Right cardiac atrium (tissue), 5 donors: ENCODE measurements around the gene MEF2C. TPM values are rescaled to one million over a fixed set of nuclear protein-coding genes. Genes with fewer than 3 reads are reported as not detected.

ENCODE experiments used
- ATAC-seq, 2 donors: fragments of 200-7000 bp; cut with Tn5 transposase; one replicate each; pipeline versions ENCODE4 v1.8.0 to v1.9.1; 2020; ENCODE audit warnings: moderate library complexity in 2 of 2, mild to moderate bottlenecking in 1 of 2
- DNase-seq, 3 donors: peaks; one replicate each; pipeline ENCODE4 v3.0.0-alpha.2; 2020
- H3K27ac ChIP-seq: one replicate; pipeline ENCODE4 v1.5.1; 2013; ENCODE audit warnings: mild to moderate bottlenecking, low read length, control low read depth, moderate library complexity
- H3K27me3 ChIP-seq: one replicate; pipeline ENCODE4 v1.6.1; 2013; ENCODE audit not compliant: control insufficient read depth, insufficient read depth
- H3K4me1 ChIP-seq: one replicate; pipeline ENCODE4 v1.6.1; 2013; ENCODE audit warnings: low read length; ENCODE audit not compliant: control insufficient read depth, insufficient read depth
- H3K4me3 ChIP-seq: one replicate; pipeline ENCODE4 v1.5.1; 2013; ENCODE audit warnings: low read length, control low read depth
- H3K9me3 ChIP-seq: one replicate; pipeline ENCODE4 v1.6.1; 2013; ENCODE audit warnings: low read length; ENCODE audit not compliant: control insufficient read depth
- WGBS: extraction: QIAGEN DNeasy Blood & Tissue Kit; methylation state at CpG from one replicate; pipeline ENCODE4 v1.1.7; 2013; 5-methylcytosine and 5-hydroxymethylcytosine counted together
- intact Hi-C, 4 donors: fragments of 100-400 bp; cut with DNase I; formaldehyde crosslinking; loops; one replicate each; pipeline versions ENCODE4 v1.11.0 to v1.14.0; 2022 to 2023
- polyA plus RNA-seq: library from polyadenylated mRNA; stranded (reverse); fragments of 200-250 nt; gene quantifications from one replicate; pipeline ENCODE4 v1.2.3, GENCODE V29; 2013
- total RNA-seq, 4 donors: library from RNA; stranded (reverse); fragmentation: NEBNext Ultra II Directional; extraction: Animal tissue kit (Norgen Biotek cat#: 25700); gene quantifications; one replicate each; pipeline ENCODE4 v1.2.1, GENCODE V29; 2021
- donor health status: healthy with polysubstance abuse.
- donor health status: DM: no; HTN: yes; CAD: no.
- donor health status: DM: no; HTN: no; CAD: no.
- donor health status: DM: no; HTN: yes; CAD: no; lungs with severe emphysema.
- donor health status: DM: yes; HTN: yes; CAD: no.

MEF2C gene
- total and polyA plus RNA-seq, 5 donors: 14.5 to 78.4 (median 64.5) TPM

- no peaks in the 10 kb centered on the region for H3K27me3 ChIP-seq
- H3K4me1 ChIP-seq: peaks cover 7% of the 10 kb centered on the region
- no peak overlapping the region for H3K4me3 ChIP-seq
- DNase-seq (peak in 2 of 3 donors; percentile 18 to 20), ATAC-seq (peak; percentile 25 to 54)
- peak overlapping the region; percentile 26 for H3K27ac ChIP-seq
- WGBS: 64% methylated on average over 3 of the region's 3 CpGs
- intact Hi-C loops: loop anchor here in 3 of 4 donors (5.0 kb wide), 1 partner anchor 53 kb away; the partner anchor contains the start of gene MEF2C (in 3 of the 3)
- H3K9me3 ChIP-seq: no peaks in the 10 kb centered on the region
These were observed 53.9 kb downstream of the MEF2C start for GRCh38 chr5:88829054-88829453.

- 59% methylated on average over 1 of the region's 1 CpG for WGBS
- DNase-seq (no peak), ATAC-seq (no peak)
- H3K4me3 ChIP-seq: no peak overlapping the region
- no peaks in the 10 kb centered on the region for H3K9me3 ChIP-seq
- H3K27me3 ChIP-seq: no peaks in the 10 kb centered on the region
- H3K4me1 ChIP-seq: peaks cover 7% of the 10 kb centered on the region
- intact Hi-C loops: loop anchor here in 3 of 4 donors (5.0 kb wide), 1 partner anchor 54 kb away; the partner anchor contains the start of gene MEF2C (in 3 of the 3)
- H3K27ac ChIP-seq: no peak overlapping the region
These were observed 55.0 kb downstream of the MEF2C start for GRCh38 chr5:88827997-88828396.

GRCh38 chr5:88826646-88827585 lies 56.1 kb downstream of the MEF2C start:
- Histone ChIP-seq H3K4me1 (peaks cover 7% of the 10 kb centered on the region), H3K9me3 (no peaks in the 10 kb centered on the region), H3K27ac (peak overlapping the region; percentile 96), H3K4me3 (peak overlapping the region; percentile 18), H3K27me3 (no peaks in the 10 kb centered on the region)
- intact Hi-C loops: loop anchor here in 3 of 4 donors (5.0 kb wide), 1 partner anchor 55 kb away; the partner anchor contains the start of gene MEF2C (in 3 of the 3)
- peak; percentile 87 to 94 for ATAC-seq
- WGBS: 25% methylated on average over 8 of the region's 8 CpGs
- DNase-seq: peak; percentile 31 to 59 (median 58)

- Histone ChIP-seq H3K27me3 (no peaks in the 10 kb centered on the region), H3K27ac (peak overlapping the region; percentile 99), H3K4me1 (peaks cover 7% of the 10 kb centered on the region), H3K9me3 (no peaks in the 10 kb centered on the region), H3K4me3 (peak overlapping the region; percentile 31)
- WGBS: 32% methylated on average over 5 of the region's 5 CpGs
- intact Hi-C loops: loop anchor here in 3 of 4 donors (5.0 kb wide), 1 partner anchor 57 kb away; the partner anchor contains the start of gene MEF2C (in 3 of the 3)
- ATAC-seq: no peak
- no peak for DNase-seq
These were observed 57.2 kb downstream of the MEF2C start for GRCh38 chr5:88825584-88826315.

- intact Hi-C loops: loop anchor here in 3 of 4 donors (5.0 kb wide), 1 partner anchor 57 kb away; the partner anchor contains the start of gene MEF2C (in 3 of the 3)
These were observed 57.9 kb downstream of the MEF2C start for GRCh38 chr5:88824892-88825583.

GRCh38 chr5:88824141-88824540 lies 58.8 kb downstream of the MEF2C start:
- H3K27ac ChIP-seq: no peak overlapping the region
- intact Hi-C loops: no loop called here

More at GRCh38 chr5:88824892-88825583, 57.9 kb downstream of the MEF2C start:
- ATAC-seq (peak; percentile 64 to 70), DNase-seq (no peak)
- Histone ChIP-seq H3K27ac (no peak overlapping the region), H3K4me1 (peaks cover 7% of the 10 kb centered on the region), H3K9me3 (no peaks in the 10 kb centered on the region), H3K4me3 (peak overlapping the region; percentile 45), H3K27me3 (no peaks in the 10 kb centered on the region)
- 17% methylated on average over 5 of the region's 5 CpGs for WGBS

GRCh38 chr5:88823201-88823600 lies 59.8 kb downstream of the MEF2C start:
- ATAC-seq (no peak), DNase-seq (no peak)
- WGBS: 68% methylated on average over 1 of the region's 1 CpG
- Histone ChIP-seq H3K27ac (no peak overlapping the region), H3K4me1 (peaks cover 7% of the 10 kb centered on the region), H3K9me3 (no peaks in the 10 kb centered on the region), H3K27me3 (no peaks in the 10 kb centered on the region), H3K4me3 (no peak overlapping the region)
- intact Hi-C loops: no loop called here

More at GRCh38 chr5:88824141-88824540, 58.8 kb downstream of the MEF2C start:
- no peak for DNase-seq
- WGBS: 46% methylated on average over 4 of the region's 4 CpGs
- Histone ChIP-seq H3K4me3 (no peak overlapping the region), H3K27me3 (no peaks in the 10 kb centered on the region), H3K9me3 (no peaks in the 10 kb centered on the region), H3K4me1 (peaks cover 6% of the 10 kb centered on the region)
- ATAC-seq: no peak

- intact Hi-C loops: no loop called here
- ATAC-seq: no peak
- 96% methylated on average over 4 of the region's 4 CpGs for WGBS
These were observed 61.8 kb downstream of the MEF2C start for GRCh38 chr5:88821161-88821560.

GRCh38 chr5:88820581-88820980 lies 62.4 kb downstream of the MEF2C start:
- ATAC-seq: no peak
- WGBS: 79% methylated on average over 2 of the region's 2 CpGs
- no peak for DNase-seq
- Histone ChIP-seq H3K27me3 (no peaks in the 10 kb centered on the region), H3K4me1 (peaks cover 2% of the 10 kb centered on the region), H3K9me3 (no peaks in the 10 kb centered on the region), H3K27ac (no peak overlapping the region), H3K4me3 (no peak overlapping the region)
- intact Hi-C loops: no loop called here

More at GRCh38 chr5:88821161-88821560, 61.8 kb downstream of the MEF2C start:
- no peak for DNase-seq
- Histone ChIP-seq H3K27ac (no peak overlapping the region), H3K9me3 (no peaks in the 10 kb centered on the region), H3K27me3 (no peaks in the 10 kb centered on the region), H3K4me3 (no peak overlapping the region), H3K4me1 (peaks cover 4% of the 10 kb centered on the region)

GRCh38 chr5:88819301-88819999 lies 63.5 kb downstream of the MEF2C start:
- Histone ChIP-seq H3K27me3 (no peaks in the 10 kb centered on the region), H3K9me3 (no peaks in the 10 kb centered on the region), H3K4me1 (peaks cover 2% of the 10 kb centered on the region), H3K4me3 (no peak overlapping the region), H3K27ac (no peak overlapping the region)
- WGBS: 76% methylated on average over 5 of the region's 5 CpGs
- intact Hi-C loops: no loop called here
- ATAC-seq (no peak), DNase-seq (no peak)
